Measurements from ENCODE around the gene ASIC2. TPM values are rescaled to one million over a fixed set of nuclear protein-coding genes. Genes with fewer than 3 reads are reported as not detected.

ASIC2 gene
- total and polyA plus RNA-seq, 2 experiments from 2014 or later = 0.52 to 2.8 TPM

DNA sequence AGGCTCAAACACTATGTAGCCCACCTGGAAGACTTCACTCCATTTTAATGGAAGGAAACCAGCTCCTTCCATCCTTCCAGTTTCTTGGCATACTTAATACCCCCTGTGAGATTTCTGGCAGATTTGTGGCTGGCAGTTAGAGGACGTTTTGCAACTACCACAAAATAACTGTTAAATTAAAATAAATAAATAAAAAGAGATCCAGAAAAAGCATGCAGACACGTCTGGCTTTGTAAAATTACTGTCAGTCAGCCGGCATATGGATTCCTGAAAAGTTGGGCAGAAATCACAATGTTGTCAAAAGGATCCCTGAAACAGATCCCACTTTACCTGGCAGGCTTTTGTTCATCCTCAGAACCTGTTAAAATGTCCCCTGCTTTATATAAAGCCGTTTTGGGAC lies 113.9 kb downstream of the ASIC2 start:
- H3K36me3 ChIP-seq (ENCODE audit: insufficient read depth) = no peaks in the 10 kb centered on the region
- peaks cover 3% of the 10 kb centered on the region; the same call in 1 of the 2 replicates for H3K27me3 ChIP-seq (ENCODE audit: insufficient read depth)
- H2AFZ ChIP-seq = no peak overlapping the region
- ATAC-seq (no peak), DNase-seq (ENCODE audit: low spot score) (no peak)
- no peak overlapping the region for H3K4me2 ChIP-seq
- no peaks in the 10 kb centered on the region for H3F3A ChIP-seq (replicated peaks; ENCODE audit: low read depth)
- H3K79me2 ChIP-seq (replicated peaks; ENCODE audit: insufficient read depth) = no peaks in the 10 kb centered on the region
- Mint-ChIP-seq H3K27ac (no peak overlapping the region), H3K4me1 (no peaks in the 10 kb centered on the region), H3K4me3 (no peak overlapping the region), H3K9me3 (no peaks in the 10 kb centered on the region), H3K27me3 (ENCODE audit: insufficient read depth, low read depth, poor library complexity) (peaks cover 12% of the 10 kb centered on the region), H3K36me3 (ENCODE audit: low read depth) (no peaks in the 10 kb centered on the region)
- H3K4me1 ChIP-seq (ENCODE audit: insufficient read depth) = no peaks in the 10 kb centered on the region
- H4K20me1 ChIP-seq (replicated peaks; ENCODE audit: insufficient read depth) = no peaks in the 10 kb centered on the region
- H3K9me2 ChIP-seq (ENCODE audit: insufficient read depth) = no peaks in the 10 kb centered on the region
- H3K4me3 ChIP-seq = no peak overlapping the region
- H3K27ac ChIP-seq (ENCODE audit: low read depth) = no peak overlapping the region
- TF ChIP-seq, protein P1, sequence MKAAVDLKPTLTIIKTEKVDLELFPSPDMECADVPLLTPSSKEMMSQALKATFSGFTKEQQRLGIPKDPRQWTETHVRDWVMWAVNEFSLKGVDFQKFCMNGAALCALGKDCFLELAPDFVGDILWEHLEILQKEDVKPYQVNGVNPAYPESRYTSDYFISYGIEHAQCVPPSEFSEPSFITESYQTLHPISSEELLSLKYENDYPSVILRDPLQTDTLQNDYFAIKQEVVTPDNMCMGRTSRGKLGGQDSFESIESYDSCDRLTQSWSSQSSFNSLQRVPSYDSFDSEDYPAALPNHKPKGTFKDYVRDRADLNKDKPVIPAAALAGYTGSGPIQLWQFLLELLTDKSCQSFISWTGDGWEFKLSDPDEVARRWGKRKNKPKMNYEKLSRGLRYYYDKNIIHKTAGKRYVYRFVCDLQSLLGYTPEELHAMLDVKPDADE (IDR thresholded peaks at IDR 0.05) = no peak
- TF ChIP-seq ZNF114 (CRISPR knock-in tag; IDR thresholded peaks at IDR 0.05) (no peak), POLR2AphosphoS5 (IDR thresholded peaks at IDR 0.05; ENCODE audit: low read depth) (no peak), CREB1 (CRISPR knock-in tag; IDR thresholded peaks at IDR 0.05; ENCODE audit: low read depth) (no peak), EZH2phosphoT487 (IDR thresholded peaks at IDR 0.05; ENCODE audit: unreplicated experiment) (no peak), EZH2 (IDR thresholded peaks at IDR 0.05; ENCODE audit: low read depth, unreplicated experiment) (no peak), ZNF331 (CRISPR knock-in tag; IDR thresholded peaks at IDR 0.05; ENCODE audit: low read depth) (no peak), NANOG (IDR thresholded peaks at IDR 0.05; ENCODE audit: borderline replicate concordance) (no peak), JUNB (IDR thresholded peaks at IDR 0.05; ENCODE audit: unreplicated experiment) (no peak), STAT1 (IDR thresholded peaks at IDR 0.05; ENCODE audit: unreplicated experiment) (no peak)
- TF ChIP-seq, protein P2, sequence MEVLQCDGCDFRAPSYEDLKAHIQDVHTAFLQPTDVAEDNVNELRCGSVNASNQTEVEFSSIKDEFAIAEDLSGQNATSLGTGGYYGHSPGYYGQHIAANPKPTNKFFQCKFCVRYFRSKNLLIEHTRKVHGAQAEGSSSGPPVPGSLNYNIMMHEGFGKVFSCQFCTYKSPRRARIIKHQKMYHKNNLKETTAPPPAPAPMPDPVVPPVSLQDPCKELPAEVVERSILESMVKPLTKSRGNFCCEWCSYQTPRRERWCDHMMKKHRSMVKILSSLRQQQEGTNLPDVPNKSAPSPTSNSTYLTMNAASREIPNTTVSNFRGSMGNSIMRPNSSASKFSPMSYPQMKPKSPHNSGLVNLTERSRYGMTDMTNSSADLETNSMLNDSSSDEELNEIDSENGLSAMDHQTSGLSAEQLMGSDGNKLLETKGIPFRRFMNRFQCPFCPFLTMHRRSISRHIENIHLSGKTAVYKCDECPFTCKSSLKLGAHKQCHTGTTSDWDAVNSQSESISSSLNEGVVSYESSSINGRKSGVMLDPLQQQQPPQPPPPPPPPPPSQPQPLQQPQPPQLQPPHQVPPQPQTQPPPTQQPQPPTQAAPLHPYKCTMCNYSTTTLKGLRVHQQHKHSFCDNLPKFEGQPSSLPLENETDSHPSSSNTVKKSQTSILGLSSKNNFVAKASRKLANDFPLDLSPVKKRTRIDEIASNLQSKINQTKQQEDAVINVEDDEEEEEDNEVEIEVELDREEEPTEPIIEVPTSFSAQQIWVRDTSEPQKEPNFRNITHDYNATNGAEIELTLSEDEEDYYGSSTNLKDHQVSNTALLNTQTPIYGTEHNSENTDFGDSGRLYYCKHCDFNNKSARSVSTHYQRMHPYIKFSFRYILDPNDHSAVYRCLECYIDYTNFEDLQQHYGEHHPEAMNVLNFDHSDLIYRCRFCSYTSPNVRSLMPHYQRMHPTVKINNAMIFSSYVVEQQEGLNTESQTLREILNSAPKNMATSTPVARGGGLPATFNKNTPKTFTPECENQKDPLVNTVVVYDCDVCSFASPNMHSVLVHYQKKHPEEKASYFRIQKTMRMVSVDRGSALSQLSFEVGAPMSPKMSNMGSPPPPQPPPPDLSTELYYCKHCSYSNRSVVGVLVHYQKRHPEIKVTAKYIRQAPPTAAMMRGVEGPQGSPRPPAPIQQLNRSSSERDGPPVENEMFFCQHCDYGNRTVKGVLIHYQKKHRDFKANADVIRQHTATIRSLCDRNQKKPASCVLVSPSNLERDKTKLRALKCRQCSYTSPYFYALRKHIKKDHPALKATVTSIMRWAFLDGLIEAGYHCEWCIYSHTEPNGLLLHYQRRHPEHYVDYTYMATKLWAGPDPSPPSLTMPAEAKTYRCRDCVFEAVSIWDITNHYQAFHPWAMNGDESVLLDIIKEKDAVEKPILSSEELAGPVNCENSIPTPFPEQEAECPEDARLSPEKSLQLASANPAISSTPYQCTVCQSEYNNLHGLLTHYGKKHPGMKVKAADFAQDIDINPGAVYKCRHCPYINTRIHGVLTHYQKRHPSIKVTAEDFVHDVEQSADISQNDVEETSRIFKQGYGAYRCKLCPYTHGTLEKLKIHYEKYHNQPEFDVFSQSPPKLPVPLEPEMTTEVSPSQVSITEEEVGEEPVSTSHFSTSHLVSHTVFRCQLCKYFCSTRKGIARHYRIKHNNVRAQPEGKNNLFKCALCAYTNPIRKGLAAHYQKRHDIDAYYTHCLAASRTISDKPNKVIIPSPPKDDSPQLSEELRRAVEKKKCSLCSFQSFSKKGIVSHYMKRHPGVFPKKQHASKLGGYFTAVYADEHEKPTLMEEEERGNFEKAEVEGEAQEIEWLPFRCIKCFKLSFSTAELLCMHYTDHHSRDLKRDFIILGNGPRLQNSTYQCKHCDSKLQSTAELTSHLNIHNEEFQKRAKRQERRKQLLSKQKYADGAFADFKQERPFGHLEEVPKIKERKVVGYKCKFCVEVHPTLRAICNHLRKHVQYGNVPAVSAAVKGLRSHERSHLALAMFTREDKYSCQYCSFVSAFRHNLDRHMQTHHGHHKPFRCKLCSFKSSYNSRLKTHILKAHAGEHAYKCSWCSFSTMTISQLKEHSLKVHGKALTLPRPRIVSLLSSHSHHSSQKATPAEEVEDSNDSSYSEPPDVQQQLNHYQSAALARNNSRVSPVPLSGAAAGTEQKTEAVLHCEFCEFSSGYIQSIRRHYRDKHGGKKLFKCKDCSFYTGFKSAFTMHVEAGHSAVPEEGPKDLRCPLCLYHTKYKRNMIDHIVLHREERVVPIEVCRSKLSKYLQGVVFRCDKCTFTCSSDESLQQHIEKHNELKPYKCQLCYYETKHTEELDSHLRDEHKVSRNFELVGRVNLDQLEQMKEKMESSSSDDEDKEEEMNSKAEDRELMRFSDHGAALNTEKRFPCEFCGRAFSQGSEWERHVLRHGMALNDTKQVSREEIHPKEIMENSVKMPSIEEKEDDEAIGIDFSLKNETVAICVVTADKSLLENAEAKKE (CRISPR knock-in tag; IDR thresholded peaks at IDR 0.05) = no peak
- TF ChIP-seq, protein P3, sequence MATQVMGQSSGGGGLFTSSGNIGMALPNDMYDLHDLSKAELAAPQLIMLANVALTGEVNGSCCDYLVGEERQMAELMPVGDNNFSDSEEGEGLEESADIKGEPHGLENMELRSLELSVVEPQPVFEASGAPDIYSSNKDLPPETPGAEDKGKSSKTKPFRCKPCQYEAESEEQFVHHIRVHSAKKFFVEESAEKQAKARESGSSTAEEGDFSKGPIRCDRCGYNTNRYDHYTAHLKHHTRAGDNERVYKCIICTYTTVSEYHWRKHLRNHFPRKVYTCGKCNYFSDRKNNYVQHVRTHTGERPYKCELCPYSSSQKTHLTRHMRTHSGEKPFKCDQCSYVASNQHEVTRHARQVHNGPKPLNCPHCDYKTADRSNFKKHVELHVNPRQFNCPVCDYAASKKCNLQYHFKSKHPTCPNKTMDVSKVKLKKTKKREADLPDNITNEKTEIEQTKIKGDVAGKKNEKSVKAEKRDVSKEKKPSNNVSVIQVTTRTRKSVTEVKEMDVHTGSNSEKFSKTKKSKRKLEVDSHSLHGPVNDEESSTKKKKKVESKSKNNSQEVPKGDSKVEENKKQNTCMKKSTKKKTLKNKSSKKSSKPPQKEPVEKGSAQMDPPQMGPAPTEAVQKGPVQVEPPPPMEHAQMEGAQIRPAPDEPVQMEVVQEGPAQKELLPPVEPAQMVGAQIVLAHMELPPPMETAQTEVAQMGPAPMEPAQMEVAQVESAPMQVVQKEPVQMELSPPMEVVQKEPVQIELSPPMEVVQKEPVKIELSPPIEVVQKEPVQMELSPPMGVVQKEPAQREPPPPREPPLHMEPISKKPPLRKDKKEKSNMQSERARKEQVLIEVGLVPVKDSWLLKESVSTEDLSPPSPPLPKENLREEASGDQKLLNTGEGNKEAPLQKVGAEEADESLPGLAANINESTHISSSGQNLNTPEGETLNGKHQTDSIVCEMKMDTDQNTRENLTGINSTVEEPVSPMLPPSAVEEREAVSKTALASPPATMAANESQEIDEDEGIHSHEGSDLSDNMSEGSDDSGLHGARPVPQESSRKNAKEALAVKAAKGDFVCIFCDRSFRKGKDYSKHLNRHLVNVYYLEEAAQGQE (IDR thresholded peaks at IDR 0.05; ENCODE audit: unreplicated experiment) = no peak
- TF ChIP-seq, protein P4, sequence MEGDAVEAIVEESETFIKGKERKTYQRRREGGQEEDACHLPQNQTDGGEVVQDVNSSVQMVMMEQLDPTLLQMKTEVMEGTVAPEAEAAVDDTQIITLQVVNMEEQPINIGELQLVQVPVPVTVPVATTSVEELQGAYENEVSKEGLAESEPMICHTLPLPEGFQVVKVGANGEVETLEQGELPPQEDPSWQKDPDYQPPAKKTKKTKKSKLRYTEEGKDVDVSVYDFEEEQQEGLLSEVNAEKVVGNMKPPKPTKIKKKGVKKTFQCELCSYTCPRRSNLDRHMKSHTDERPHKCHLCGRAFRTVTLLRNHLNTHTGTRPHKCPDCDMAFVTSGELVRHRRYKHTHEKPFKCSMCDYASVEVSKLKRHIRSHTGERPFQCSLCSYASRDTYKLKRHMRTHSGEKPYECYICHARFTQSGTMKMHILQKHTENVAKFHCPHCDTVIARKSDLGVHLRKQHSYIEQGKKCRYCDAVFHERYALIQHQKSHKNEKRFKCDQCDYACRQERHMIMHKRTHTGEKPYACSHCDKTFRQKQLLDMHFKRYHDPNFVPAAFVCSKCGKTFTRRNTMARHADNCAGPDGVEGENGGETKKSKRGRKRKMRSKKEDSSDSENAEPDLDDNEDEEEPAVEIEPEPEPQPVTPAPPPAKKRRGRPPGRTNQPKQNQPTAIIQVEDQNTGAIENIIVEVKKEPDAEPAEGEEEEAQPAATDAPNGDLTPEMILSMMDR (conservative IDR thresholded peaks at IDR 0.05; ENCODE audit: low read depth in 2 of 2) = no peak
